ENCODE data around the gene ZEB1. TPM values are rescaled to one million over a fixed set of nuclear protein-coding genes. Genes with fewer than 3 reads are reported as not detected.

ZEB1 gene
- total RNA-seq, 1 experiment from 2014 or later: 0.39 TPM

GRCh38 chr10:31490858-31491504 is 172.0 kb downstream of the ZEB1 start:
- Histone ChIP-seq H4K8ac (replicated peaks; ENCODE audit: insufficient read length, low read depth, low read length) (no peak overlapping the region), H3K23me2 (ENCODE audit: insufficient read length, low read depth, low read length, poor library complexity, severe bottlenecking) (no peaks in the 10 kb centered on the region), H3K4ac (ENCODE audit: low read depth, low read length) (no peak overlapping the region), H3K56ac (ENCODE audit: insufficient read length, low read depth, low read length) (no peak overlapping the region), H3T11ph (ENCODE audit: low read length) (no peak overlapping the region), H3K18ac (ENCODE audit: insufficient read length, low read depth, low read length) (no peak overlapping the region), H2BK120ac (ENCODE audit: low read depth, low read length, poor library complexity, severe bottlenecking) (no peak overlapping the region), H3K27me3 (ENCODE audit: insufficient read depth, low read length) (no peaks in the 10 kb centered on the region), H2BK5ac (ENCODE audit: insufficient read length, low read length) (no peak overlapping the region), H2BK12ac (ENCODE audit: insufficient read length, low read depth, low read length) (no peak overlapping the region), H3K27ac (ENCODE audit: insufficient read length, low read depth, low read length) (no peak overlapping the region), H4K20me1 (ENCODE audit: control insufficient read depth, insufficient read depth, insufficient read length) (no peaks in the 10 kb centered on the region), H2BK20ac (ENCODE audit: low read depth, low read length, poor library complexity, severe bottlenecking) (no peak overlapping the region), H3K4me2 (ENCODE audit: insufficient read depth, insufficient read length, low read length) (no peak overlapping the region), H3K9me3 (ENCODE audit: control insufficient read depth, low read depth, low read length) (no peaks in the 10 kb centered on the region), H4K5ac (ENCODE audit: insufficient read length, low read depth, low read length) (no peak overlapping the region), H3K23ac (ENCODE audit: insufficient read length, low read depth, low read length) (no peak overlapping the region), H2AFZ (ENCODE audit: low read length) (no peak overlapping the region), H3K14ac (ENCODE audit: insufficient read depth, low read length) (no peak overlapping the region), H3K4me1 (ENCODE audit: insufficient read depth, low read length) (no peaks in the 10 kb centered on the region), H3K79me2 (ENCODE audit: insufficient read depth, low read length) (no peaks in the 10 kb centered on the region), H2BK15ac (ENCODE audit: low read depth, low read length) (no peak overlapping the region), H4K91ac (ENCODE audit: insufficient read length, low read depth, low read length) (no peak overlapping the region), H3K79me1 (ENCODE audit: insufficient read depth, low read depth, low read length, poor library complexity, severe bottlenecking) (no peaks in the 10 kb centered on the region), H2AK5ac (ENCODE audit: insufficient read length, low read length) (no peak overlapping the region), H3K9ac (ENCODE audit: extremely low read depth, insufficient read length, low read length) (no peak overlapping the region)
- peak; percentile 29 for DNase-seq
- TF ChIP-seq, protein P1, sequence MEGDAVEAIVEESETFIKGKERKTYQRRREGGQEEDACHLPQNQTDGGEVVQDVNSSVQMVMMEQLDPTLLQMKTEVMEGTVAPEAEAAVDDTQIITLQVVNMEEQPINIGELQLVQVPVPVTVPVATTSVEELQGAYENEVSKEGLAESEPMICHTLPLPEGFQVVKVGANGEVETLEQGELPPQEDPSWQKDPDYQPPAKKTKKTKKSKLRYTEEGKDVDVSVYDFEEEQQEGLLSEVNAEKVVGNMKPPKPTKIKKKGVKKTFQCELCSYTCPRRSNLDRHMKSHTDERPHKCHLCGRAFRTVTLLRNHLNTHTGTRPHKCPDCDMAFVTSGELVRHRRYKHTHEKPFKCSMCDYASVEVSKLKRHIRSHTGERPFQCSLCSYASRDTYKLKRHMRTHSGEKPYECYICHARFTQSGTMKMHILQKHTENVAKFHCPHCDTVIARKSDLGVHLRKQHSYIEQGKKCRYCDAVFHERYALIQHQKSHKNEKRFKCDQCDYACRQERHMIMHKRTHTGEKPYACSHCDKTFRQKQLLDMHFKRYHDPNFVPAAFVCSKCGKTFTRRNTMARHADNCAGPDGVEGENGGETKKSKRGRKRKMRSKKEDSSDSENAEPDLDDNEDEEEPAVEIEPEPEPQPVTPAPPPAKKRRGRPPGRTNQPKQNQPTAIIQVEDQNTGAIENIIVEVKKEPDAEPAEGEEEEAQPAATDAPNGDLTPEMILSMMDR (conservative IDR thresholded peaks at IDR 0.05): peak; percentile 83
- peaks cover 2 to 6% of the 10 kb centered on the region in 2 experiments; a peak in 2 of 4 replicates for H3K4me1 Mint-ChIP-seq
- H3K9me3 Mint-ChIP-seq: no peaks in the 10 kb centered on the region
- no peak overlapping the region for H3K4me3 Mint-ChIP-seq
- no peaks in the 10 kb centered on the region for H3K36me3 Mint-ChIP-seq (ENCODE audit: insufficient read depth in 1 of 3, low read depth in 3 of 3)
- H3K27me3 Mint-ChIP-seq (ENCODE audit: low read depth): no peaks in the 10 kb centered on the region
- WGBS (ENCODE audit: extremely low coverage, insufficient read length, low lambda C conversion rate): no CpG with 5 or more reads among the region's 1 CpG
- H3K27ac Mint-ChIP-seq: no peak overlapping the region
